NCI-H1105 (cell line): ENCODE measurements around the gene ADAMTS6.
"Not testable (repeated sequence)": the region's sequence is repeated elsewhere in the genome, so short reads cannot be mapped to it uniquely, and the experiment has no call there.

Experiments used
- DNase-seq: peaks from one replicate; lab custom pipeline; 2025; lab: John Stamatoyannopoulos, UW

Gene ADAMTS6

GRCh38 chr5:65366655-65367054 is 115.1 kb downstream of the ADAMTS6 start:
- no peak for DNase-seq

- DNase-seq = no peak
These were observed 116.8 kb downstream of the ADAMTS6 start for GRCh38 chr5:65364907-65365306.

GRCh38 chr5:65363499-65363898 is 118.2 kb downstream of the ADAMTS6 start:
- no peak for DNase-seq

- DNase-seq = no peak
These were observed 121.7 kb downstream of the ADAMTS6 start for GRCh38 chr5:65359981-65360380.

GRCh38 chr5:65359569-65359968 is 122.2 kb downstream of the ADAMTS6 start:
- no peak for DNase-seq

- DNase-seq = no peak
These were observed 125.4 kb downstream of the ADAMTS6 start for GRCh38 chr5:65356274-65356673.

- no peak for DNase-seq
These were observed 126.4 kb downstream of the ADAMTS6 start for GRCh38 chr5:65355301-65355700.

- no peak for DNase-seq
These were observed 139.9 kb downstream of the ADAMTS6 start for GRCh38 chr5:65341835-65342234.

GRCh38 chr5:65338606-65339151 is 143.0 kb downstream of the ADAMTS6 start:
- DNase-seq = no peak

GRCh38 chr5:65334077-65334476 is 147.6 kb downstream of the ADAMTS6 start:
- DNase-seq = peak; percentile 69

- no peak for DNase-seq
These were observed 149.1 kb downstream of the ADAMTS6 start for GRCh38 chr5:65332591-65332990.

- DNase-seq = no peak
These were observed 152.5 kb downstream of the ADAMTS6 start for GRCh38 chr5:65329266-65329665.

- DNase-seq = no peak
These were observed 154.1 kb downstream of the ADAMTS6 start for GRCh38 chr5:65327582-65327981.

- no peak for DNase-seq
These were observed 154.8 kb downstream of the ADAMTS6 start for GRCh38 chr5:65326922-65327321.

- no peak for DNase-seq
These were observed 157.5 kb downstream of the ADAMTS6 start for GRCh38 chr5:65324226-65324625.

- DNase-seq = not testable (repeated sequence)
These were observed 161.0 kb downstream of the ADAMTS6 start for GRCh38 chr5:65320704-65321103.

GRCh38 chr5:65320250-65320649 is 161.5 kb downstream of the ADAMTS6 start:
- no peak for DNase-seq

- no peak for DNase-seq
These were observed 173.8 kb downstream of the ADAMTS6 start for GRCh38 chr5:65307931-65308330.

GRCh38 chr5:65307088-65307487 is 174.6 kb downstream of the ADAMTS6 start:
- DNase-seq = no peak

- DNase-seq = no peak
These were observed 175.8 kb downstream of the ADAMTS6 start for GRCh38 chr5:65305913-65306312.

GRCh38 chr5:65299861-65300260 is 181.9 kb downstream of the ADAMTS6 start:
- DNase-seq = no peak

- no peak for DNase-seq
These were observed 185.7 kb downstream of the ADAMTS6 start for GRCh38 chr5:65296067-65296466.

- no peak for DNase-seq
These were observed 189.5 kb downstream of the ADAMTS6 start for GRCh38 chr5:65292196-65292595.

- no peak for DNase-seq
These were observed 191.0 kb downstream of the ADAMTS6 start for GRCh38 chr5:65290677-65291076.

GRCh38 chr5:65288657-65289056 is 193.1 kb downstream of the ADAMTS6 start:
- no peak for DNase-seq
